Measurements from ENCODE around the gene TTC17.

Gene TTC17

GRCh38 chr11:43384393-43384792 lies 25.7 kb downstream of the TTC17 start:
- no peak overlapping the region for H2AFZ ChIP-seq (ENCODE audit: low read length)
- no peaks in the 10 kb centered on the region for H3K4me1 ChIP-seq (ENCODE audit: insufficient read depth, low read length, poor library complexity, severe bottlenecking)
- H3K36me3 ChIP-seq (ENCODE audit: insufficient read depth, low read length): peaks cover 34% of the 10 kb centered on the region; the same call in 1 of the 2 replicates
- H3K4me2 ChIP-seq (ENCODE audit: low read depth, low read length, poor library complexity, severe bottlenecking): no peak overlapping the region
- H3K27me3 ChIP-seq (ENCODE audit: insufficient read depth, low read length, poor library complexity, severe bottlenecking): no peaks in the 10 kb centered on the region
- no peaks in the 10 kb centered on the region for H3K9me3 ChIP-seq (ENCODE audit: insufficient read depth, low read depth, low read length)
- H3K9me2 ChIP-seq (replicated peaks; ENCODE audit: low read depth, low read length): no peaks in the 10 kb centered on the region
- H4K20me1 ChIP-seq (ENCODE audit: insufficient read depth, low read length, poor library complexity, severe bottlenecking): peaks cover 6% of the 10 kb centered on the region
- H3K4me3 ChIP-seq (ENCODE audit: low read length, poor library complexity, severe bottlenecking): no peak overlapping the region
- no peak for TF ChIP-seq EZH2phosphoT487 (IDR thresholded peaks at IDR 0.05; ENCODE audit: borderline replicate concordance)
- TF ChIP-seq, protein P1, sequence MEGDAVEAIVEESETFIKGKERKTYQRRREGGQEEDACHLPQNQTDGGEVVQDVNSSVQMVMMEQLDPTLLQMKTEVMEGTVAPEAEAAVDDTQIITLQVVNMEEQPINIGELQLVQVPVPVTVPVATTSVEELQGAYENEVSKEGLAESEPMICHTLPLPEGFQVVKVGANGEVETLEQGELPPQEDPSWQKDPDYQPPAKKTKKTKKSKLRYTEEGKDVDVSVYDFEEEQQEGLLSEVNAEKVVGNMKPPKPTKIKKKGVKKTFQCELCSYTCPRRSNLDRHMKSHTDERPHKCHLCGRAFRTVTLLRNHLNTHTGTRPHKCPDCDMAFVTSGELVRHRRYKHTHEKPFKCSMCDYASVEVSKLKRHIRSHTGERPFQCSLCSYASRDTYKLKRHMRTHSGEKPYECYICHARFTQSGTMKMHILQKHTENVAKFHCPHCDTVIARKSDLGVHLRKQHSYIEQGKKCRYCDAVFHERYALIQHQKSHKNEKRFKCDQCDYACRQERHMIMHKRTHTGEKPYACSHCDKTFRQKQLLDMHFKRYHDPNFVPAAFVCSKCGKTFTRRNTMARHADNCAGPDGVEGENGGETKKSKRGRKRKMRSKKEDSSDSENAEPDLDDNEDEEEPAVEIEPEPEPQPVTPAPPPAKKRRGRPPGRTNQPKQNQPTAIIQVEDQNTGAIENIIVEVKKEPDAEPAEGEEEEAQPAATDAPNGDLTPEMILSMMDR (conservative IDR thresholded peaks at IDR 0.05; ENCODE audit: low read length): no peak
- no peaks in the 10 kb centered on the region for H3F3A ChIP-seq (ENCODE audit: low read depth)
- H3K79me2 ChIP-seq (ENCODE audit: insufficient read depth, low read length): peaks cover 13% of the 10 kb centered on the region
- no peak overlapping the region for H3K9ac ChIP-seq (ENCODE audit: low read depth, low read length, poor library complexity, severe bottlenecking)

GRCh38 chr11:43392713-43393112 lies 34.0 kb downstream of the TTC17 start:
- Histone ChIP-seq H3K9me2 (replicated peaks; ENCODE audit: low read depth, low read length) (no peaks in the 10 kb centered on the region), H3F3A (ENCODE audit: low read depth) (no peaks in the 10 kb centered on the region), H3K9me3 (ENCODE audit: insufficient read depth, low read depth, low read length) (no peaks in the 10 kb centered on the region), H4K20me1 (ENCODE audit: insufficient read depth, low read length, poor library complexity, severe bottlenecking) (no peaks in the 10 kb centered on the region), H3K79me2 (ENCODE audit: insufficient read depth, low read length) (no peaks in the 10 kb centered on the region; the same call in 1 of the 2 replicates), H3K9ac (ENCODE audit: low read depth, low read length, poor library complexity, severe bottlenecking) (no peak overlapping the region), H3K4me2 (ENCODE audit: low read depth, low read length, poor library complexity, severe bottlenecking) (no peak overlapping the region), H3K36me3 (ENCODE audit: insufficient read depth, low read length) (peaks cover 71% of the 10 kb centered on the region), H3K4me3 (ENCODE audit: low read length, poor library complexity, severe bottlenecking) (no peak overlapping the region), H2AFZ (ENCODE audit: low read length) (no peak overlapping the region), H3K4me1 (ENCODE audit: insufficient read depth, low read length, poor library complexity, severe bottlenecking) (no peaks in the 10 kb centered on the region), H3K27me3 (ENCODE audit: insufficient read depth, low read length, poor library complexity, severe bottlenecking) (no peaks in the 10 kb centered on the region)
- no peak for TF ChIP-seq EZH2phosphoT487 (IDR thresholded peaks at IDR 0.05; ENCODE audit: borderline replicate concordance)
- TF ChIP-seq, protein P1 (conservative IDR thresholded peaks at IDR 0.05; ENCODE audit: low read length): no peak

DNA sequence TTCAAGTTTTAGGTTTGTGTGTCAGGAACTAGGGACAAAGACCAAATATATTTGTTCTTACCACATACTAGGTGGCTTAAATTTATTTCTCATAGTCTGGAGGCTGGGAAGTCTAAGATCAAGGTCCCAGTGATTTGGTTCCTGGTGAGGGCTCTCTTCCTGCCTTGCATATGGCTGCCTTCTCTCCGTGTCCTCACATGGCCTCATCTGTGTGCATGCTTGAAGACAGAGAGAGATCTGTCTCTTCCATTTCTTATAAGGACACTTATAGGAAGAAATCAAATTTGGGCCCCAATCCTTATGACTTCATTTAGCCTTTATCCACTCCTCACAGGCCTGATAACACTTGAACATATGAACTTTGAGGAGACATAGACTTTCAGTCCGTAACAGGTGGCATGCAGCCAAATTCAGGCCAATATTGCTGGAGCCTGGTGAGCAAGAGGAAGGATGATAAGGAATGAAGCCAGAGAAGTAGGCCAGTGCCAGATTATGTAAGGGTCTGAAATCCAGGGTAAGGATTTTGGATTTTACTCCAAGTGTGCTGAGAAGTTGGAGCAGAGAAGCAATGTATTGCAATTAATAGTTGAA lies 35.1 kb downstream of the TTC17 start:
- H3K4me2 ChIP-seq (ENCODE audit: low read depth, low read length, poor library complexity, severe bottlenecking): no peak overlapping the region
- H3K9ac ChIP-seq (ENCODE audit: low read depth, low read length, poor library complexity, severe bottlenecking): no peak overlapping the region
- no peak overlapping the region for H3K4me3 ChIP-seq (ENCODE audit: low read length, poor library complexity, severe bottlenecking)
- no peaks in the 10 kb centered on the region for H3K27me3 ChIP-seq (ENCODE audit: insufficient read depth, low read length, poor library complexity, severe bottlenecking)
- H3K4me1 ChIP-seq (ENCODE audit: insufficient read depth, low read length, poor library complexity, severe bottlenecking): no peaks in the 10 kb centered on the region
- TF ChIP-seq, protein P1 (conservative IDR thresholded peaks at IDR 0.05; ENCODE audit: low read length): no peak
- TF ChIP-seq EZH2phosphoT487 (IDR thresholded peaks at IDR 0.05; ENCODE audit: borderline replicate concordance): no peak
- no peaks in the 10 kb centered on the region for H3K9me3 ChIP-seq (ENCODE audit: insufficient read depth, low read depth, low read length)
- H2AFZ ChIP-seq (ENCODE audit: low read length): no peak overlapping the region
- H3K9me2 ChIP-seq (replicated peaks; ENCODE audit: low read depth, low read length): no peaks in the 10 kb centered on the region
- no peaks in the 10 kb centered on the region for H3K79me2 ChIP-seq (ENCODE audit: insufficient read depth, low read length)
- no peaks in the 10 kb centered on the region for H4K20me1 ChIP-seq (ENCODE audit: insufficient read depth, low read length, poor library complexity, severe bottlenecking)
- H3K36me3 ChIP-seq (ENCODE audit: insufficient read depth, low read length): peaks cover 80% of the 10 kb centered on the region
- no peaks in the 10 kb centered on the region for H3F3A ChIP-seq (ENCODE audit: low read depth)

Measured in Loucy (cell line).